HEK293T (cell line): ENCODE results near the gene NDUFS8.

Experiments used
- CTCF ChIA-PET: fragments of 350-600 bp; formaldehyde crosslinking; extraction: SDS; loops from one replicate; lab custom pipeline; 2021; ENCODE audit warnings: antibody characterized with exemption, inconsistent platforms; lab: Yijun Ruan, JAX
- POLR2A ChIA-PET: fragments of 350-600 bp; formaldehyde crosslinking; extraction: SDS; loops from one replicate; lab custom pipeline; 2020; ENCODE audit warnings: antibody characterized with exemption, inconsistent platforms; lab: Yijun Ruan, JAX
- DNase-seq: peaks from one replicate; pipeline ENCODE4 v3.0.0; 2012; ENCODE audit warnings: mixed read lengths; ENCODE audit errors: extremely low spot score
- ARNT ChIP-seq: fragments of 450-650 bp; IDR thresholded peaks from 2 replicates; pipeline ENCODE4 v1.6.1; 2017; ENCODE audit warnings: mild to moderate bottlenecking
- BHLHE40 ChIP-seq: fragments of 450-650 bp; IDR thresholded peaks from 2 replicates; pipeline ENCODE4 v1.6.1; 2016; ENCODE audit warnings: mild to moderate bottlenecking, moderate library complexity, borderline replicate concordance
- CTBP1 ChIP-seq: fragments of 450-650 bp; IDR thresholded peaks from 2 replicates; pipeline ENCODE4 v1.6.1; 2016; ENCODE audit warnings: borderline replicate concordance
- ELF4 ChIP-seq: fragments of 450-650 bp; IDR thresholded peaks from 2 replicates; pipeline ENCODE4 v1.6.1; 2017; ENCODE audit warnings: antibody characterized with exemption
- FOXA1 ChIP-seq: fragments of 450-650 bp; IDR thresholded peaks from 2 replicates; pipeline ENCODE4 v1.6.1; 2016; ENCODE audit warnings: mild to moderate bottlenecking
- FOXK2 ChIP-seq: fragments of 450-650 bp; IDR thresholded peaks from 2 replicates; pipeline ENCODE4 v1.6.1; 2016; ENCODE audit warnings: mild to moderate bottlenecking
- FOXM1 ChIP-seq: fragments of 450-650 bp; IDR thresholded peaks from 2 replicates; pipeline ENCODE4 v1.6.1; 2017; ENCODE audit warnings: mild to moderate bottlenecking, borderline replicate concordance
- HDGF ChIP-seq: fragments of 450-650 bp; IDR thresholded peaks from 2 replicates; pipeline ENCODE4 v1.6.1; 2017; ENCODE audit warnings: antibody characterized with exemption, borderline replicate concordance
- L3MBTL2 ChIP-seq: fragments of 450-650 bp; conservative IDR thresholded peaks from 2 replicates; pipeline ENCODE4 v1.6.1; 2016; ENCODE audit warnings: mild to moderate bottlenecking
- LEF1 ChIP-seq: fragments of 450-650 bp; IDR thresholded peaks from 2 replicates; pipeline ENCODE4 v1.6.1; 2017; ENCODE audit warnings: mild to moderate bottlenecking, borderline replicate concordance
- NFRKB ChIP-seq: fragments of 450-650 bp; IDR thresholded peaks from 2 replicates; pipeline ENCODE4 v1.6.1; 2016; ENCODE audit warnings: mild to moderate bottlenecking, moderate library complexity
- PKNOX1 ChIP-seq: fragments of 450-650 bp; IDR thresholded peaks from 2 replicates; pipeline ENCODE4 v1.6.1; 2016
- SP1 ChIP-seq: fragments of 450-650 bp; IDR thresholded peaks from 2 replicates; pipeline ENCODE4 v1.6.1; 2017
- SUZ12 ChIP-seq: fragments of 450-650 bp; IDR thresholded peaks from 2 replicates; pipeline ENCODE4 v1.6.1; 2016; ENCODE audit warnings: mild to moderate bottlenecking
- TARDBP ChIP-seq: fragments of 450-650 bp; IDR thresholded peaks from 2 replicates; pipeline ENCODE4 v1.6.1; 2016
- ZNF384 ChIP-seq: fragments of 450-650 bp; IDR thresholded peaks from 2 replicates; pipeline ENCODE4 v1.6.1; 2016

NDUFS8 gene

GRCh38 chr11:68043029-68043348, 12.5 kb downstream of the NDUFS8 start:
- CTCF ChIA-PET: no interaction called here
- no peak for DNase-seq
- POLR2A ChIA-PET: interaction anchor here (1.2 to 5.9 kb wide), 2 partner anchors 10 to 12 kb away, joined by 5 to 43 read pairs; partner anchors contain the start of gene NDUFS8
- TF ChIP-seq HDGF: no peak
- TF ChIP-seq ZNF384: no peak
- TF ChIP-seq FOXA1: no peak
- no peak for TF ChIP-seq CTBP1
- no peak for TF ChIP-seq TARDBP
- TF ChIP-seq FOXK2: no peak
- TF ChIP-seq PKNOX1: no peak
- TF ChIP-seq LEF1: no peak
- TF ChIP-seq BHLHE40: no peak
- no peak for TF ChIP-seq ARNT
- no peak for TF ChIP-seq FOXM1
- TF ChIP-seq NFRKB: no peak
- no peak for TF ChIP-seq ELF4
- no peak for TF ChIP-seq SP1
- TF ChIP-seq L3MBTL2: no peak
- no peak for TF ChIP-seq SUZ12

GRCh38 chr11:68043349-68044144, 13.1 kb downstream of the NDUFS8 start:
- POLR2A ChIA-PET: interaction anchor here (1.2 to 5.9 kb wide), 2 partner anchors 9 to 12 kb away, joined by 5 to 43 read pairs; partner anchors contain the start of gene NDUFS8
- no peak for DNase-seq
- CTCF ChIA-PET: no interaction called here
- TF ChIP-seq ZNF384: no peak
- TF ChIP-seq BHLHE40: no peak
- TF ChIP-seq SUZ12: no peak
- no peak for TF ChIP-seq PKNOX1

- no peak for TF ChIP-seq BHLHE40
- DNase-seq: no peak
- ChIA-PET CTCF (no interaction called here), POLR2A (interaction anchor here (5.9 kb wide), 1 partner anchor 13 kb away, joined by 43 read pairs; the partner anchor contains the start of gene NDUFS8)
These were observed 13.8 kb downstream of the NDUFS8 start for GRCh38 chr11:68044145-68044813.

GRCh38 chr11:68044898-68045351, 14.4 kb downstream of the NDUFS8 start:
- ChIA-PET CTCF (no interaction called here), POLR2A (no interaction called here)
- DNase-seq: no peak
- TF ChIP-seq L3MBTL2: no peak
- TF ChIP-seq NFRKB: no peak
- no peak for TF ChIP-seq CTBP1
- no peak for TF ChIP-seq PKNOX1
- no peak for TF ChIP-seq FOXA1
- TF ChIP-seq SP1: no peak
- TF ChIP-seq SUZ12: no peak
- no peak for TF ChIP-seq FOXM1
- TF ChIP-seq ZNF384: no peak
- no peak for TF ChIP-seq LEF1
- no peak for TF ChIP-seq ARNT
- no peak for TF ChIP-seq HDGF
- no peak for TF ChIP-seq ELF4
- TF ChIP-seq FOXK2: no peak
- TF ChIP-seq TARDBP: no peak
- no peak for TF ChIP-seq BHLHE40

- TF ChIP-seq LEF1: no peak
- no peak for TF ChIP-seq L3MBTL2
- no peak for TF ChIP-seq PKNOX1
- no peak for TF ChIP-seq ZNF384
- no peak for TF ChIP-seq FOXA1
- TF ChIP-seq FOXM1: no peak
- no peak for TF ChIP-seq NFRKB
- no peak for TF ChIP-seq BHLHE40
- TF ChIP-seq CTBP1: no peak
- TF ChIP-seq ELF4: no peak
- TF ChIP-seq ARNT: no peak
- no peak for TF ChIP-seq SP1
- no peak for TF ChIP-seq FOXK2
- TF ChIP-seq HDGF: no peak
- no peak for TF ChIP-seq TARDBP
- TF ChIP-seq SUZ12: no peak
- POLR2A ChIA-PET: no interaction called here
- no peak for DNase-seq
- CTCF ChIA-PET: no interaction called here
These were observed 17.2 kb downstream of the NDUFS8 start for GRCh38 chr11:68047437-68048290.
